ENCODE measurements around the gene NOP14. TPM values are rescaled to one million over a fixed set of nuclear protein-coding genes. Genes with fewer than 3 reads are reported as not detected.

The NOP14 gene
- total and polyA plus RNA-seq, 4 donors: 13.3 to 25.4 (median 19.7) TPM

DNA sequence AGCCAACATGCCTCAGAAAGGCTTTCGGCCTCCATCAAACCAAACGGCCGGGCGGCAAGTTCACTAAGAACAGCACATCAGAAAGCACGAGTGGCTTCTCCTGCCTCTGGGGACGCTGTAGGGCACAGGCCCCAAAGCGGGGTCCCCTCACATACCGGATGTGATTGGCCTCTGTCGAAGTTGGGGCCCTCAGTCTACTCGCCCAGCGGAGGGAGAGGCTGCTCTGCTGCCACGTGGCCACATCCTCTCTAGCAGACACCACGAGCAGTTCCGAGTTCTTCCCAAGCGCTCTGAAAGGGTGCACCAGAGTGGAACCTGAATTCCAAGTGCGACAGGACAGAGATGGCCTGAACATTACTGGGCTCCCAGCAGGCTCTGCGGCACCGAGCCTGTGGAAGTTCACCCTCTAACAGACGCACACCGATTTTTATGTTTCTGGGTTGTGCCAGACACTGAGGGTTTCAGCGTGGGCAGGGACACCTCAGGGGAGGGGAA is 21.1 kb downstream of the NOP14 start:
- Histone ChIP-seq H3K4me1 (ENCODE audit: control insufficient read depth in 5 of 5, insufficient read depth in 5 of 5, low read length in 5 of 5) (peaks cover 0 to 5% (median under 1%) of the 10 kb centered on the region in 5 donors), H3K9ac (ENCODE audit: insufficient read depth in 1 of 2, low read length in 2 of 2) (no peak overlapping the region), H3K36me3 (ENCODE audit: control insufficient read depth in 4 of 4, insufficient read depth in 4 of 4, low read length in 4 of 4) (peaks cover 14 to 72% (median 42%) of the 10 kb centered on the region in 4 donors), H3K9me3 (ENCODE audit: control insufficient read depth in 4 of 4, insufficient read depth in 3 of 4, low read length in 3 of 4) (no peaks in the 10 kb centered on the region), H3K27ac (ENCODE audit: low read depth in 1 of 2, low read length in 1 of 2) (no peak overlapping the region), H3K27me3 (ENCODE audit: control insufficient read depth in 3 of 3, insufficient read depth in 3 of 3, low read length in 2 of 3) (no peaks in the 10 kb centered on the region), H3K4me3 (no peak overlapping the region)
- ATAC-seq (ENCODE audit: insufficient read depth, low FRiP score) (no peak), DNase-seq (peak in 1 of 3 donors; percentile 7)
- 89 to 93% methylated on average over 21 of the region's 21 CpGs for WGBS, 2 donors
- TF ChIP-seq CTCF (IDR thresholded peaks at IDR 0.05; ENCODE audit: control extremely low read depth, extremely low read depth): no peak

- H3K9me3 ChIP-seq (ENCODE audit: control insufficient read depth in 4 of 4, insufficient read depth in 3 of 4, low read length in 3 of 4): no peaks in the 10 kb centered on the region
These were observed 21.8 kb downstream of the NOP14 start for GRCh38 chr4:2941138-2942036.

GRCh38 chr4:2940267-2941137 is 22.7 kb downstream of the NOP14 start:
- Histone ChIP-seq H3K27ac (ENCODE audit: low read depth in 1 of 2, low read length in 1 of 2) (peak overlapping the region in 1 of 2 donors; percentile 9), H3K4me1 (ENCODE audit: control insufficient read depth in 5 of 5, insufficient read depth in 5 of 5, low read length in 5 of 5) (peaks cover 0 to 13% (median 6%) of the 10 kb centered on the region in 5 donors), H3K36me3 (ENCODE audit: control insufficient read depth in 4 of 4, insufficient read depth in 4 of 4, low read length in 4 of 4) (peaks cover 10 to 58% (median 35%) of the 10 kb centered on the region in 4 donors), H3K9ac (ENCODE audit: insufficient read depth in 1 of 2, low read length in 2 of 2) (peak overlapping the region in 1 of 2 donors; percentile 1), H3K4me3 (no peak overlapping the region), H3K9me3 (ENCODE audit: control insufficient read depth in 4 of 4, insufficient read depth in 3 of 4, low read length in 3 of 4) (no peaks in the 10 kb centered on the region), H3K27me3 (ENCODE audit: control insufficient read depth in 3 of 3, insufficient read depth in 3 of 3, low read length in 2 of 3) (no peaks in the 10 kb centered on the region)
- no peak for ATAC-seq (ENCODE audit: insufficient read depth, low FRiP score)
- DNase-seq: peak in 1 of 3 donors; percentile 14
- TF ChIP-seq CTCF (IDR thresholded peaks at IDR 0.05; ENCODE audit: control extremely low read depth, extremely low read depth): no peak
- 89 to 94% methylated on average over 29 of the region's 29 CpGs for WGBS, 2 donors

More at GRCh38 chr4:2941138-2942036, 21.8 kb downstream of the NOP14 start:
- peak overlapping the region in 1 of 2 donors; percentile 9 for H3K27ac ChIP-seq (ENCODE audit: low read depth in 1 of 2, low read length in 1 of 2)
- TF ChIP-seq CTCF (IDR thresholded peaks at IDR 0.05; ENCODE audit: control extremely low read depth, extremely low read depth): no peak
- H3K4me3 ChIP-seq: no peak overlapping the region
- peaks cover 10 to 65% (median 38%) of the 10 kb centered on the region in 4 donors for H3K36me3 ChIP-seq (ENCODE audit: control insufficient read depth in 4 of 4, insufficient read depth in 4 of 4, low read length in 4 of 4)
- H3K4me1 ChIP-seq (ENCODE audit: control insufficient read depth in 5 of 5, insufficient read depth in 5 of 5, low read length in 5 of 5): peaks cover 0 to 7% (median 4%) of the 10 kb centered on the region in 5 donors
- ATAC-seq (ENCODE audit: insufficient read depth, low FRiP score): no peak
- DNase-seq: peak in 2 of 3 donors; percentile 19 to 20
- H3K27me3 ChIP-seq (ENCODE audit: control insufficient read depth in 3 of 3, insufficient read depth in 3 of 3, low read length in 2 of 3): no peaks in the 10 kb centered on the region
- H3K9ac ChIP-seq (ENCODE audit: insufficient read depth in 1 of 2, low read length in 2 of 2): no peak overlapping the region
- 90 to 96% methylated on average over 24 of the region's 24 CpGs for WGBS, 2 donors
